Measurements from ENCODE around the gene VSIG10L. TPM values are rescaled to one million over a fixed set of nuclear protein-coding genes. Genes with fewer than 3 reads are reported as not detected.

The VSIG10L gene
- total and polyA plus RNA-seq, 4 experiments from 2014 or later = 0.17 to 0.26 (median 0.22) TPM; not detected in 1

DNA sequence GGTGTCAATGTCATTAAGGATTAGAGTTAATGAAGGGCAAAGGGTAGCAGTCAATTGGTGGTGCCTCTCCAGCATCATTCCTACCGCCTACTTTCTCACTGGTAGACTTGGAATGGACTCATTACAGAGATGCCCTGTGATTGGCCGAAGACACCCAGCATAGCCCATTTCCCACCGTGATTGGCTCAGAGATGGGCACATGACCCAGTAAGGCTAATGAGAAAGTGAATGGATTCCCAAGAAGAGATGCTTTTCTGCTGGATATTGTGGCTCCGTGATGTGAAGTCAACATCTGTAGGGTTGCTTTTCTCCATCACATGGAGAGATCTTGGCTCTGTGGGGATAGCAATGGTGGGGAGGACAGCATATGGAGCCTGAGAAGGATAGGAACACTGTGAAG lies 11.6 kb downstream of the VSIG10L start:
- no peak for DNase-seq
- Mint-ChIP-seq H3K4me1 (peaks cover 4 to 22% (median 5%) of the 10 kb centered on the region in 4 donors), H3K36me3 (peaks cover 0 to 9% of the 10 kb centered on the region in 2 donors), H3K4me3 (no peak overlapping the region), H3K27me3 (peaks cover 25 to 35% of the 10 kb centered on the region in 2 donors), H3K9me3 (peaks cover 0 to 5% (median 1%) of the 10 kb centered on the region in 8 donors), H3K27ac (no peak overlapping the region)
- intact Hi-C loops (cut with micrococcal nuclease) = no loop called here
- Histone ChIP-seq H3K27me3 (ENCODE audit: insufficient read depth, low read length) (peaks cover 13% of the 10 kb centered on the region), H3K4me1 (ENCODE audit: insufficient read depth, low read length) (peaks cover 9% of the 10 kb centered on the region), H3K36me3 (ENCODE audit: insufficient read depth, low read length) (no peaks in the 10 kb centered on the region), H3K27ac (ENCODE audit: low read depth, low read length) (no peak overlapping the region), H3K4me3 (ENCODE audit: low read length in 2 of 2) (no peak overlapping the region), H3K9me3 (ENCODE audit: control insufficient read depth in 1 of 2, low read length in 2 of 2) (no peaks in the 10 kb centered on the region)
- ChIA-PET POLR2A (ENCODE audit: partially characterized antibody) (no interaction called here), CTCF (ENCODE audit: partially characterized antibody) (no interaction called here)

DNA sequence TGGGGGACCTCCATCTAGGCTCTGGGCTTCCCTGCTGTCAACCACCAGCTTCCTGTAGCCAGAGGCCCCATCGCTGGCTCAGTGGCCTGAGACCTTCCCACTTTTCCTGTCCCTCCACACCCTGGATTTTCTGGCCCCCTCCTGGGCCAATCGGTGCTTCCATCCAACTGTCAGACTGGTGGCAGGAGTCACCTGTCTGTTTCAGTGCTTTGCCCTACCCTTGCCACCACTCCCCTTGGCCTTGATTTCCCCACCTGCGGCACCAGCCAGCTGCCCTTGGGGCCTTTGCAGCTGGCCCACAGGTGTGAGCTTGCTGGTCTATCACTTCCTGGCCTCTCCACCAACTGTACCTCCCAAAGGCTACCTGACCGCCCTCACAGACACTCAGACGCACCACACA lies 12.5 kb downstream of the VSIG10L start:
- Histone ChIP-seq H3K4me1 (ENCODE audit: insufficient read depth, low read length) (peaks cover 9% of the 10 kb centered on the region), H3K27ac (ENCODE audit: low read depth, low read length) (no peak overlapping the region), H3K36me3 (ENCODE audit: insufficient read depth, low read length) (no peaks in the 10 kb centered on the region), H3K4me3 (ENCODE audit: low read length in 2 of 2) (no peak overlapping the region), H3K9me3 (ENCODE audit: control insufficient read depth in 1 of 2, low read length in 2 of 2) (no peaks in the 10 kb centered on the region), H3K27me3 (ENCODE audit: insufficient read depth, low read length) (peaks cover 14% of the 10 kb centered on the region)
- Mint-ChIP-seq H3K4me1 (peaks cover 4 to 22% (median 5%) of the 10 kb centered on the region in 4 donors), H3K36me3 (peaks cover 0 to 9% of the 10 kb centered on the region in 2 donors), H3K9me3 (peaks cover 0 to 5% (median 1%) of the 10 kb centered on the region in 8 donors), H3K27ac (no peak overlapping the region), H3K4me3 (no peak overlapping the region), H3K27me3 (peaks cover 26 to 37% of the 10 kb centered on the region in 2 donors)
- CTCF ChIA-PET (ENCODE audit: partially characterized antibody) = no interaction called here
- intact Hi-C loops (cut with micrococcal nuclease) = no loop called here
- DNase-seq = no peak
- POLR2A ChIA-PET (ENCODE audit: partially characterized antibody) = no interaction called here

DNA sequence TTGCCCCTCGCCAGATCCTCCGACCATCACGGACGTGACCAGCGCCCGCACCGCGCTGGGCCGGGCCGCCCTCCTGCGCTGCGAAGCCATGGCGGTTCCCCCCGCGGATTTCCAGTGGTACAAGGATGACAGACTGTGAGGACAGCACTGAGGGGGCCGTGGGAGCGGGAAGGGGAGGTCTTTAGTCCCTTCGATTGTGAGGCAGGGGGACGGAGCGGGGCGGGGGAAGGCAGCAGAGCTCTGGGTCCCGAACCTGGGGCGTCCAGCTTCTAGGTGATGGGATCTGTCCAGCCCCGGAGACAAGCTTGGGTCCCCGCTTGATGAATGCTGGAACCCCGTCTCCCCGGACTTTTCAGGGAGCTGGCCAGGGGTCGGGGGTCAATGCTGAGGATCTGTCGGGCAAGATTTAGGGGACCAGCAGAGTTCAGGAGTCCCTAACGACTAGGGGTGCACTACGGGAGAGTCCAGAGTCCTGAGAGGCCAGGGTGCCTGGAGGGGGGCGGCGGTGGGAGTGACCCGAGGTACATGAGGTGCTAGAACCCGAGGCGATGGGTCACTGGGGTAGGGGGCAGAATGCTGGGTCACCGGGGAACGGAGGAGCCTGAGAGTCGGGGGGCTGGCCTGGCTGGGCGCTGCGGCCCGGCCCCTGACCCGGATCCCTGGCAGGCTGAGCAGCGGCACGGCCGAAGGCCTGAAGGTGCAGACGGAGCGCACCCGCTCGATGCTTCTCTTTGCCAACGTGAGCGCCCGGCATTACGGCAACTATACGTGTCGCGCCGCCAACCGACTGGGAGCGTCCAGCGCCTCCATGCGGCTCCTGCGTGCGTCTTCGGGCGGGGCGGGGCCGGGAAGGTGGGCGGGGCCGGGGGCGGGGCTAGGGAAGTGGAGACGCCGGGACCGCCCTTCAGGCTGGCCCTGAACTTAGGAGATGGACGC lies 14.6 kb downstream of the VSIG10L start:
- H3K4me3 ChIP-seq (ENCODE audit: low read length in 2 of 2) = no peak overlapping the region
- ChIA-PET CTCF (ENCODE audit: partially characterized antibody) (interaction anchor here (1.3 kb wide), 1 partner anchor 81 kb away, joined by 4 read pairs; no protein-coding TSS in a partner anchor), POLR2A (ENCODE audit: partially characterized antibody) (no interaction called here)
- Mint-ChIP-seq H3K27me3 (peaks cover 39 to 41% of the 10 kb centered on the region in 2 donors), H3K4me3 (peak overlapping the region in 5 of 8 donors; percentile 49 to 70 (median 59)), H3K27ac (peak overlapping the region in 2 of 7 donors; percentile 47 to 48), H3K9me3 (peaks cover 0 to 5% (median 1%) of the 10 kb centered on the region in 8 donors), H3K36me3 (peaks cover 0 to 9% of the 10 kb centered on the region in 2 donors), H3K4me1 (peaks cover 4 to 22% (median 5%) of the 10 kb centered on the region in 4 donors)
- no peaks in the 10 kb centered on the region for H3K36me3 ChIP-seq (ENCODE audit: insufficient read depth, low read length)
- H3K4me1 ChIP-seq (ENCODE audit: insufficient read depth, low read length) = peaks cover 9% of the 10 kb centered on the region
- intact Hi-C loops (cut with micrococcal nuclease) = no loop called here
- peak; percentile 29 to 59 (median 39) for DNase-seq
- peaks cover 21% of the 10 kb centered on the region for H3K27me3 ChIP-seq (ENCODE audit: insufficient read depth, low read length)
- H3K27ac ChIP-seq (ENCODE audit: low read depth, low read length) = no peak overlapping the region
- H3K9me3 ChIP-seq (ENCODE audit: control insufficient read depth in 1 of 2, low read length in 2 of 2) = no peaks in the 10 kb centered on the region

DNA sequence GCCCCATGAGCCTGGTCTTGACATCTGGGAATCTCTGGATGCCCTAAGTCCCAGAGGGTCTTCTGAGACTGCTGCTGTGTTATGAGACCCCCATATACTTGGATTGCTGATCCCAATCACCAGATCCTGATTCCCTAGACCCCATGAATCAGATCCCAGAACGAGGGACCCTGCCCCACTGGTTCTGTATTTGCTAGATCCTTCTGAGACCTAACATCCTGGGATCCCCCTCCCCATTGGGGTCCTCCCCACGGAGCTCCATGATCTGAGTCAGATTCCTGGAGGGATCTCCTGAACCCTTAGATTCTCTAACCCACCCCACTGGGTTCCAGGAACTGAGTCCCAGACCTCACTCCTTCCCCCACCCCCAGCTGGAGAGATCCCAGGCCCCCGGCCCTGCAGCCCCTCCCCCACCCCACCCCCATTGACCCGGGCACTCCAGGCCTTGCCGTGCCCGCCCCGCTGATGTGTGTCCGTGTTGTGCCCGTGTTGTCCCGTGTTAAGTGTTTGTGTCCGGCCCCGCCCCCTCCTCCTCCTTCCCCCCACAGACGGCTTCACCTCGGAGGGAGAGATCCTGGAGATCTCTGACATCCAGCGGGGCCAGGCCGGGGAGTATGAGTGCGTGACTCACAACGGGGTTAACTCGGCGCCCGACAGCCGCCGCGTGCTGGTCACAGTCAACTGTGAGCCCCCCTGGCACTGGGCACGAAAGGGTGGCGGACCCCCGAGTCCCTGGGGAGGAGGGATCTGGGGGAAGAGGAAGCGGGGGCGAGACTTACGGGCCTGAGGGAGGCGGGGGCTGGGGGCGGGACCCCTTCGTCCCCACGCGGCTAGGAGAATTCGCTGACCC lies 15.5 kb downstream of the VSIG10L start:
- ChIA-PET CTCF (ENCODE audit: partially characterized antibody) (interaction anchor here (1.3 kb wide), 1 partner anchor 81 kb away, joined by 4 read pairs; no protein-coding TSS in a partner anchor), POLR2A (ENCODE audit: partially characterized antibody) (no interaction called here)
- Histone ChIP-seq H3K9me3 (ENCODE audit: control insufficient read depth in 1 of 2, low read length in 2 of 2) (no peaks in the 10 kb centered on the region), H3K27me3 (ENCODE audit: insufficient read depth, low read length) (peaks cover 21% of the 10 kb centered on the region), H3K4me1 (ENCODE audit: insufficient read depth, low read length) (peaks cover 9% of the 10 kb centered on the region), H3K4me3 (ENCODE audit: low read length in 2 of 2) (no peak overlapping the region), H3K36me3 (ENCODE audit: insufficient read depth, low read length) (no peaks in the 10 kb centered on the region), H3K27ac (ENCODE audit: low read depth, low read length) (no peak overlapping the region)
- Mint-ChIP-seq H3K27ac (peak overlapping the region in 1 of 7 donors; percentile 4), H3K36me3 (peaks cover 0 to 9% of the 10 kb centered on the region in 2 donors), H3K4me1 (peaks cover 4 to 22% (median 5%) of the 10 kb centered on the region in 4 donors), H3K4me3 (no peak overlapping the region), H3K27me3 (peaks cover 38 to 39% of the 10 kb centered on the region in 2 donors), H3K9me3 (peaks cover 0 to 5% (median 1%) of the 10 kb centered on the region in 8 donors)
- DNase-seq = no peak
- intact Hi-C loops (cut with micrococcal nuclease) = no loop called here

DNA sequence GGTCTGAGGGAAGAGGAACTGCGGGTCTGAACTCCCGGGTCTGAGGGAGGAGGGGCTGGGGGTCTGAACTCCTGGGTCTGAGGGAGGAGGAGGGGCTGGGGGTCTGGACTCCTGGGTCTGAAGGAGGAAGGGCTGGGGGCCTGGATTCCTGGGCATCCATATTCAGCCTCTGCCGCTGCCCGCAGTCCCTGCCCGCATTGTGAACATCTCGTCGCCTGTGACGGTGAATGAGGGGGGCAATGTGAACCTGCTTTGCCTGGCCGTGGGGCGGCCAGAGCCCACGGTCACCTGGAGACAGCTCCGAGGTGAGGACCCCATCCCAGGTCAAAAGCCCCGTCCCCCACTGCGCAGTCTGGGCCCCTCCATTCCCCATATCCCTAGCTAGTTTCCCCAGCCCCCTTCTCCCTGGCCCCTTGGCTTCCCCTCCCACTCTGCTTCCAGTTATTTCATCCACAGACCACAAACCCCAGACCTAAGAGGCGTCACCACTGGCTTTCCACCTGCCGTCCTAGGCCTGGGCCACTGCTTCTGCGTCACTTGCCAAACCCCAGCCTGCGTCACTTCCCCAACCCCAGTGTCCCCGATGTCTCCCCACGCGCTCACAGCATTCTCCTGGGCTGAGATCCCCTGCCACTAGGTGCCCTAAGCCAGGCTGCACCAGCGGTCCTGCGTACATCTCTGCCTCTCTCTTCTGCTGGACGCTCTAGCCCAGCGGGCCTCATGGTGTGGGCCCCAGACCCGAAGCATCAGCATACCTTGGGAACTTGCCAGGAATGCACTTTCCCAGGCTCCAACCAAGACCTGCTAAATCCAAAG lies 16.6 kb downstream of the VSIG10L start:
- ChIA-PET POLR2A (ENCODE audit: partially characterized antibody) (no interaction called here), CTCF (ENCODE audit: partially characterized antibody) (no interaction called here)
- no peaks in the 10 kb centered on the region for H3K9me3 ChIP-seq (ENCODE audit: control insufficient read depth in 1 of 2, low read length in 2 of 2)
- Mint-ChIP-seq H3K4me3 (peak overlapping the region in 1 of 8 donors; percentile 21), H3K9me3 (no peaks in the 10 kb centered on the region), H3K4me1 (peaks cover 4 to 22% (median 5%) of the 10 kb centered on the region in 4 donors), H3K36me3 (peaks cover 0 to 2% of the 10 kb centered on the region in 2 donors), H3K27me3 (peaks cover 35 to 39% of the 10 kb centered on the region in 2 donors), H3K27ac (peak overlapping the region in 3 of 7 donors; percentile 4 to 54 (median 21))
- H3K27me3 ChIP-seq (ENCODE audit: insufficient read depth, low read length) = peaks cover 21% of the 10 kb centered on the region
- H3K36me3 ChIP-seq (ENCODE audit: insufficient read depth, low read length) = no peaks in the 10 kb centered on the region
- H3K27ac ChIP-seq (ENCODE audit: low read depth, low read length) = no peak overlapping the region
- no peak for DNase-seq
- H3K4me1 ChIP-seq (ENCODE audit: insufficient read depth, low read length) = peaks cover 9% of the 10 kb centered on the region
- H3K4me3 ChIP-seq (ENCODE audit: low read length in 2 of 2) = no peak overlapping the region
- intact Hi-C loops (cut with micrococcal nuclease) = no loop called here

DNA sequence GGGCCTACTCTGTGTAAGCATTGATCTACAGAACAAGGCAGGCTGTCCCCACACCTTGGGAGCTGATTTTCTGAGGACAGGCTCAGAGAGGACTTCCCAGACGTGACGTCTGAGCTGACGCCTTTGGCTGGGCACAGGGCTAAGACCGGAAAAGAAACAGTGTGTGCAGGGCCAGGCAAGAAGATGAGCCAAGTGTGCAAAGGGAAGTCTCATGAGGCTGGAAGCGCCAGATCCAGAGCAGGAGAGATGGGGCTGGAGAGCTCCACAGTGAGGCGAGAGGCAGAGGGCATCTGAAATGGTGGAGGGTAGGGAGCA lies 17.8 kb downstream of the VSIG10L start:
- H3K27me3 Mint-ChIP-seq = peaks cover 29 to 38% of the 10 kb centered on the region in 2 donors
- ChIA-PET POLR2A (ENCODE audit: partially characterized antibody) (no interaction called here), CTCF (ENCODE audit: partially characterized antibody) (no interaction called here)
- Histone ChIP-seq H3K4me1 (ENCODE audit: insufficient read depth, low read length) (peaks cover 9% of the 10 kb centered on the region), H3K36me3 (ENCODE audit: insufficient read depth, low read length) (no peaks in the 10 kb centered on the region), H3K9me3 (ENCODE audit: control insufficient read depth in 1 of 2, low read length in 2 of 2) (no peaks in the 10 kb centered on the region), H3K27ac (ENCODE audit: low read depth, low read length) (no peak overlapping the region), H3K27me3 (ENCODE audit: insufficient read depth, low read length) (peaks cover 21% of the 10 kb centered on the region), H3K4me3 (ENCODE audit: low read length in 2 of 2) (no peak overlapping the region)
- no peaks in the 10 kb centered on the region for H3K36me3 Mint-ChIP-seq
- intact Hi-C loops (cut with micrococcal nuclease) = no loop called here
- no peak overlapping the region for H3K4me3 Mint-ChIP-seq
- peak overlapping the region in 1 of 7 donors; percentile 13 for H3K27ac Mint-ChIP-seq
- DNase-seq = no peak
- H3K4me1 Mint-ChIP-seq = peaks cover 4 to 17% (median 4%) of the 10 kb centered on the region in 4 donors
- no peaks in the 10 kb centered on the region for H3K9me3 Mint-ChIP-seq
